GM23248 (cell line): ENCODE measurements around the gene KREMEN1.

Source experiments
- EZH2 ChIP-seq: fragments of 200-600 bp; sonication (generic); IDR thresholded peaks from 2 replicates; pipeline ENCODE4 v1.6.1; 2018; ENCODE audit warnings: antibody characterized with exemption, mild to moderate bottlenecking; ENCODE audit not compliant: insufficient read depth, poor library complexity, severe bottlenecking
- EZH2phosphoT487 ChIP-seq: fragments of 200-600 bp; sonication (generic); IDR thresholded peaks from 2 replicates; pipeline ENCODE4 v1.6.1; 2018; ENCODE audit warnings: antibody characterized with exemption, moderate library complexity, mild to moderate bottlenecking, low read depth; ENCODE audit not compliant: insufficient read depth

DNA sequence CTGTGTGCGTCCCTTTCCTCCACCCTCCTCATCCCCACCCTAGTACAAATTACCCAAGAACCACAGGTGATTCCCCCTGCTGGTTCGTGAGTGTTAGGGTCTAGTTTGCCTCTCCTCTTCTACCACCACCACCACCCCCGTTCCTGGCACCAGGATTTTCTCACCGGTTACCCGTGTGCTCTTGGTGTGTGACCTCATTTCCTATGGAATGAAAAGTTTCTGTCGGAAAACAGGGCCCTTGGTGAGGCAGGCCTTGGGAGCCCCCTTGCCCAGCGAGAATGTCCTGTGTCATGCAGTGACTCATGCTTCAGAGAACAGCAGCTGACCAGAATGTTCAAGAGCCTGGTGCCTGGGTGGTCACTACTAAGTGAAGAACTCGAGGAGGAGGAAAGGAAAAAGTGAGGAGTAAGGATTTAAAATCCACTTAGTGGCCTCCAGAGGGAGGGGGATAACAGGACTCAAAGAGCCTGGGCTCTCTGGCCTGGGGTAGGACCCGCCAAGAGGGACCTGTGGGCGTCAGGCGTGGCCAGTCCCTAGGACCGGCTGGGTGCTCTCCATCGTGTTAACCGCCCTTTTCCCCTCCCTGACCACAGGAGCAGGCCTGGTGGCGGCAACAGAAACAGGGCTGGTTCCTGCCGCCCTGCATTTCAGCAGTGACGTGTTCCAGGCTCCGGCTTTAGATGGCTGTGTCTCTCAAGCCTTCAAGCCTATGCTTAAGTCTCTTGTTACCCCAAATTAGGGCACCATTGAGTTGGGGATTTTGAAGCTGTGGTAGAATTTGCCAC, 41.4 kb upstream of the KREMEN1 start:
- TF ChIP-seq EZH2phosphoT487, result no peak
- TF ChIP-seq EZH2, result no peak
